GM18870 (cell line): ENCODE measurements around the gene MYO1A.
"Not testable (repeated sequence)": the region's sequence is repeated elsewhere in the genome, so short reads cannot be mapped to it uniquely, and the experiment has no call there.

Source experiments
- ATAC-seq: cut with Tn5 transposase; IDR thresholded peaks from one replicate; pipeline ENCODE4 v1.9.1; 2021; ENCODE audit warnings: moderate library complexity; ENCODE audit not compliant: unreplicated experiment

Gene MYO1A

DNA sequence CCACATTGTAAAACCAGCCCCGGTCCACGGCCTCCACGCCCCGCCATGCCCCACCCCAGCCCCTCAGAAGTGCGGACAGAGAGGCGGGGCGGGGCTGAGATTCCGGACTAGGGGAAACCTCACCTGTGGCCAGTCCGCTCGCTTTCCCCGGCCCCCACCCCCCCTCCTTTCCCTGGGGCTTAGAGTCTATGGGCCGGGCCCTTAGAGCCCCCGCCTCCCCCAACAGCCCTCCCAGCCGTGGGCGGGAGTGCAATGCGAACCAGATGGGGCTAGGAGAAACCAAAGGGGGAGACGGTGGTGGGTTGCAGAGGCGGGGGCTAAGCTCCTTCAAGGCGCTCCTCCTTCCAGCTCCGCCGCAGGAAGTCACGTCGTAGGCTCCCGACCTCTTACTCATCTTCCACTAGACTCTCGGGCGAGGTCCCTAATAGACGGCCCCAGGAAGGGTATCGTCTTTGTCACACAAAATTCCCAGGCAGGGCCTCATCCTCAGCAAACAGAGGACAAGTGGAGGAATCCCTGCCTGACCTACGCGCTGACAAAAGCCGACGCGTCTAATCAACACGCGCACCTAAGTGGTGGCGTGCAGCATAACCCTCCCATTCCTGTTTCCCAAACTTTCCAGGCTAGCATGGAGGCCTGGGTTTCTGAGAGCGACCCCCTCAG, 37.9 kb upstream of the MYO1A start:
- peak; percentile 20 for ATAC-seq

DNA sequence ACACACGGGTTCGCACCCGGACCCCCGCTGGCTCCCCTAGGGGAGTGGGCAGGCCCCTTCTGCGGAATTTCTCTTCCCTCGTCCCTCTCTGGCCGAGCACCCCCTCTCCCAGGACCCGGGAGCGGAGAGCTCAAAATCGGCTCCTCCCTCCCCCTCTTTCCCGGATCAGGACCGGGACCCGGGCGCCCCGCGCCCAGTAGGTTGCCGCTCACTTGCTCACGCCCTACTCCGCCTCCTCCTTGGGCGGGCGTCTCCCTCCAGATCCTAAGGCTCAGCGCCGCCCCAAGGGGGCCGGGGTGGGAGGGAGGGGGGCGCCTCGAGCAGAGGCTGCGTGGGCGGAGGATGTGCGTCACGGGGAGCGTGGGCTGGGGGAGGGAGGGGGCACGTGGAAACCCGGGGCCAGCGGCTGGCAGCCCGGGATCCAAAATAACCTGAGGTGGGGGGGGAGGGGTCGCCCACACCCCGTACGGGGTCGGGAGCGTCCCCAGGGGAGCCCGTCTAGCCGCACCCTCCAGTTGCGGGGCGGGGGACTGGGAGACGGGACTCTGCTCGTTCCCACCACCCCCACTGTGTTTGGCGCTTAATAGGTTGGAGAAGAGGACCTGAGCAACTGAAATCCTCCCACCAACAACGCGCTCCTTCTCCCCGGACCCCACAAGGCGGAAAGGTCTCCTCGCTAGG, 37.2 kb upstream of the MYO1A start:
- ATAC-seq = no peak

GRCh38 chr12:57086493-57087009, 36.6 kb upstream of the MYO1A start:
- no peak for ATAC-seq

- ATAC-seq = no peak
Measured at GRCh38 chr12:57085999-57086492, 36.1 kb upstream of the MYO1A start.

- ATAC-seq = no peak
Measured at GRCh38 chr12:57080855-57081254, 30.9 kb upstream of the MYO1A start.

GRCh38 chr12:57079821-57080220, 29.9 kb upstream of the MYO1A start:
- ATAC-seq = no peak

DNA sequence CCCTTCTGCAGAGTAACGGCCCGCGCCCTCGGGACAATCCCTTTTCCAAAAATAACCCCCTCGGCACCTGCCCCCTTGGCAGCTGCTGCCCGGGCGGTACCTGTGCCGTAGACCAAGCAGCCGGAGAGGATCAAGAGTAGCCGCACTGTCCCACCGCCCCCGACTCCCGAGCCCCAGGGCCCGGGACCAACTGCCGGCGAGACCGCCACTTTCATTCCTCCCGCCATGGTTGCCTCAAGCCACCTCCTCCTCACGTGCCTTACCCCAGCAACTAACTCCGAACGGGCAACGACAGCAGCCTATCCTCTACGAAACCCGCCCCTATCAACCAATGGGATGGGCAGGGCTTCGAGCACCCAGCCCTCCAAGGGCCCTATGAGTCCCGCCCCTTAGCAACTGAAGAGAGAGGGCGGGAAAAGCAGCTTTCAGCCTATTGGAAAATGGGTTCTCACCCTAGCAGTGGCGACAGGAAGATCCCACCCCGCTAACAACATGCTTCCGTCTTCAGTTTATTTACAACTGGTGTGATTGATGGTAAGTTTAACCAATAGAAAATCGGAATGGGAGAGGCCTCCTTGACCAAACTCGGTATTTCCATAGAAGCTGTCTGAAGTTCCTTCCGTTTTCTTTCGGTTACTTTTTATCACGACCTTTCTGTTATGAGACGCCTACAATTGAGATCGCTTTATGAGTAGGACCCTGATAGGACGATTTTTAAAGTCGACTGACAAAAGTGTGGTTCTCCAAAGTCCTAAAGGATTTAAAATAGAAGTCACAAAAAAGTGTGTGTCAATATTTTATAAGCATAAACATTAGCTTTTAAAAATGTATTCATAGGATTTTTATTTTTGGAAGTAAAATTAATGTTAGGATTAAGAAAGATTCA, 28.8 kb upstream of the MYO1A start, which contains the start of gene NEMP1:
Gene NEMP1, minus strand, starts transcription at position 273 of the 886 bp plus-strand sequence. Its CDS starts 46 bp downstream, at position 227.
- peak; percentile 94 for ATAC-seq

GRCh38 chr12:57073566-57074450, 23.9 kb upstream of the MYO1A start:
- ATAC-seq = not testable (repeated sequence)

DNA sequence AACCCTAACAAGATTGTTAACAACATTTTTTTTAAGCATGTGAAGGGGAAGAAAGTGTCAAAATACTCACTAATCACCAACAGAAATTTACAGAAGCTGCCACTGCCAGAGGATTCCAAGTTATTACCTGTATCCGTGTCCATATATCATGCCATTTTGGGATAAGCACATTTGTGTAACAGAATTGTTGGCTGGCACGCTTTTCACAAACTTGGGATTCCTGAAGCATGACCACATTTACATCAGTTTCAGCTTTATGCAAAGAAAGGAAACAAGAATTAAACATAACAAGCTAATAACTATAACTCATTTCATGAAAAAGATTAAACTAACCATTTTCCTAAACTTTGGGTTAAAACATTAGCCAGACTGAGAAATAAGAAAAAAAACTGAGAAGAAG, 22.7 kb upstream of the MYO1A start:
- ATAC-seq = no peak

GRCh38 chr12:57069523-57069922, 19.6 kb upstream of the MYO1A start:
- ATAC-seq = peak; percentile 74

- no peak for ATAC-seq
Measured at GRCh38 chr12:57066245-57066644, 16.3 kb upstream of the MYO1A start.

- ATAC-seq = peak; percentile 67
Measured at GRCh38 chr12:57063991-57064685, 14.2 kb upstream of the MYO1A start.

DNA sequence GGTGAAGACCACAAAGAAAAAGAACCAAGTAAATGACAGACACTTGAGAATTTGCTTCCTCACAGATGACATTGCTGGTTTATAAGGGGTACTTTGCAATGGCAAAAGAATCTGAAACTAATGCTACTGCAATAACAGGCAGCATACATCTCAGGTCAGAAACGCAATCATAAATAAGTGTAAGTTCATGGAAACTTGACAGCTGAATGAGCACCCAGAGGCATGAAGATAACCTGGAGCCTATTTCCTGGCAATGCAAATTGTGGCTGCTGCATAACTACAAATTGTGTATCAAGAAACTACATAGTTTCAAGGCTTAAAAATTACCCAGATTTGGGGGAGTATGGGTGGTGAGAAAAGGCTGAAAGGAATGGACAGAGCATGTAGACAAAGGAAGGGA, 8.5 kb upstream of the MYO1A start:
- ATAC-seq = peak; percentile 43

DNA sequence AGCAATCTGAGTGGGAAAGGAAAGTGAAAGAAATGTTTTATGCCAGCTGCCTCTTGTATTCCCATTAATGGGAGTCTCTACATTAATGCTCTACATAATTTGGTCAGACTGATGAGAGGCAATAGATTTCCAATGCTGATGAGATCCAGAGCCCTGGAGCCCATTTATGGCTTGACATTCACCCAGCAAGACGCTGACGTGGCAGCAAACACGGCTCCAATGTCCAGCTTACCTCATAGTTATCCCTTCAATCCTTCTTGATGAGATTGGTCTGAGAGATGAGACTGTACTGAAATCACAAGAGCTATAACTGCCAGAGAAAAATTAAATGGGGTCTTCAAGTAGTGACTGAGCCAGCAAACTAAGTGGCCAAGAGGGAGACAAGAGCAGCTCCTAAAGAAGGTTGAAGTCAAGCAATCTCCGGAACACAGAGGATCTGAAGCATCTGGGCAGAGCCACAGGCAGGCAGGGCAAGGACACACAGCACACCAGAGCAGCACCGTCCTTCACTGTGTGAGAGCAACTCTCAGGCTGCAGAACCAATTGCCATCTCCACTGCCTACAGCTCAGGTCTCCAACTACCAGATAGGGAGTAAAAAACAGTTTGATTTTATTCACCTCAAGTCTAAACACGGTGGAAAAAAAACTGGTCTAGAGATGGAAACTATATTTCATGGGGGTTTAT, 7.3 kb upstream of the MYO1A start:
- ATAC-seq = no peak

DNA sequence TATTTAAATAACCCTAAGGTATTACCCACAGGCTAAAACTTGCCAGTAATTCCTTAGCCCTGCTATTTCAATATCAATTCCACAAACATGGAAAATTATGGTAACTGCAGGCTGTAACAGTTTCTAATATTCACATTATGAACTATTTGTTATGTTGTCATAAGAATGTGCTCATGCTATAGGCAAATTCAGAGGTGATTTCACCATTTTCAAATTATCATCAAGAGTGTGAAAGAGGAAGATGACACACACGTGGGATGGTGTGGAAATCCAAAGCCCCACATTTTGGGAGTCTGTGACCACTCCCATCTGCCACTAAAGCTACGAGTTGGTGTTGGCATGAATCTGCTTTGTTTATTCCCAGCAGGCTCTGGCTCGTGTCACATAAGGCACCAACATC, 5.9 kb upstream of the MYO1A start:
- no peak for ATAC-seq

- not testable (repeated sequence) for ATAC-seq
Measured at GRCh38 chr12:57053901-57054300, 4.0 kb upstream of the MYO1A start.

GRCh38 chr12:57053146-57053545, 3.2 kb upstream of the MYO1A start:
- ATAC-seq = not testable (repeated sequence)

GRCh38 chr12:57051011-57051410, 1.1 kb upstream of the MYO1A start:
- no peak for ATAC-seq

- ATAC-seq = no peak
Measured at GRCh38 chr12:57049119-57049446, 846 bp downstream of the MYO1A start.
